ENCODE measurements around the gene RGS6.
"Not testable (repeated sequence)": the region's sequence is repeated elsewhere in the genome, so short reads cannot be mapped to it uniquely, and the experiment has no call there.

Gene RGS6

GRCh38 chr14:72448212-72448611 is 516.0 kb downstream of the RGS6 start:
- H3K36me3 Mint-ChIP-seq = no peaks in the 10 kb centered on the region
- no peak overlapping the region for H3K4me3 Mint-ChIP-seq
- peaks cover 44% of the 10 kb centered on the region for H3K4me1 Mint-ChIP-seq
- no peaks in the 10 kb centered on the region for H3K27me3 Mint-ChIP-seq
- H3K9me3 Mint-ChIP-seq = no peaks in the 10 kb centered on the region
- no peak overlapping the region for H3K27ac Mint-ChIP-seq

GRCh38 chr14:72450473-72451044 is 518.3 kb downstream of the RGS6 start:
- Mint-ChIP-seq H3K27me3 (no peaks in the 10 kb centered on the region), H3K36me3 (no peaks in the 10 kb centered on the region), H3K27ac (no peak overlapping the region), H3K4me1 (peaks cover 26% of the 10 kb centered on the region), H3K4me3 (peak overlapping the region; percentile 15), H3K9me3 (no peaks in the 10 kb centered on the region)

GRCh38 chr14:72451054-72451972 is 519.1 kb downstream of the RGS6 start:
- Mint-ChIP-seq H3K9me3 (no peaks in the 10 kb centered on the region), H3K27ac (peak overlapping the region; percentile 81), H3K27me3 (no peaks in the 10 kb centered on the region), H3K4me3 (peak overlapping the region; percentile 51), H3K4me1 (peaks cover 26% of the 10 kb centered on the region), H3K36me3 (no peaks in the 10 kb centered on the region)

GRCh38 chr14:72452774-72453173 is 520.5 kb downstream of the RGS6 start:
- Mint-ChIP-seq H3K27ac (peak overlapping the region; percentile 74), H3K36me3 (no peaks in the 10 kb centered on the region), H3K27me3 (no peaks in the 10 kb centered on the region), H3K4me3 (no peak overlapping the region), H3K9me3 (no peaks in the 10 kb centered on the region), H3K4me1 (peaks cover 26% of the 10 kb centered on the region)

- Mint-ChIP-seq H3K4me3 (no peak overlapping the region), H3K36me3 (no peaks in the 10 kb centered on the region), H3K27ac (no peak overlapping the region), H3K27me3 (no peaks in the 10 kb centered on the region), H3K9me3 (no peaks in the 10 kb centered on the region), H3K4me1 (peaks cover 26% of the 10 kb centered on the region)
These were observed 522.3 kb downstream of the RGS6 start for GRCh38 chr14:72454388-72455160.

- no peak overlapping the region for H3K4me3 Mint-ChIP-seq
- no peaks in the 10 kb centered on the region for H3K27me3 Mint-ChIP-seq
- H3K36me3 Mint-ChIP-seq = no peaks in the 10 kb centered on the region
- H3K9me3 Mint-ChIP-seq = no peaks in the 10 kb centered on the region
- H3K27ac Mint-ChIP-seq = no peak overlapping the region
- peaks cover 4% of the 10 kb centered on the region for H3K4me1 Mint-ChIP-seq
These were observed 525.4 kb downstream of the RGS6 start for GRCh38 chr14:72457641-72458040.

- H3K27me3 Mint-ChIP-seq = no peaks in the 10 kb centered on the region
These were observed 529.8 kb downstream of the RGS6 start for GRCh38 chr14:72462056-72462455.

GRCh38 chr14:72463291-72463866 is 531.1 kb downstream of the RGS6 start:
- Mint-ChIP-seq H3K4me3 (no peak overlapping the region), H3K4me1 (no peaks in the 10 kb centered on the region), H3K27me3 (no peaks in the 10 kb centered on the region), H3K27ac (no peak overlapping the region), H3K36me3 (peaks cover 6% of the 10 kb centered on the region), H3K9me3 (peaks cover 13% of the 10 kb centered on the region)

More at GRCh38 chr14:72462056-72462455, 529.8 kb downstream of the RGS6 start:
- no peak overlapping the region for H3K4me3 Mint-ChIP-seq
- H3K9me3 Mint-ChIP-seq = peaks cover 13% of the 10 kb centered on the region
- H3K36me3 Mint-ChIP-seq = peaks cover 6% of the 10 kb centered on the region
- no peaks in the 10 kb centered on the region for H3K4me1 Mint-ChIP-seq
- no peak overlapping the region for H3K27ac Mint-ChIP-seq

- no peak overlapping the region for H3K4me3 Mint-ChIP-seq
- H3K27ac Mint-ChIP-seq = no peak overlapping the region
These were observed 532.0 kb downstream of the RGS6 start for GRCh38 chr14:72464226-72464625.

GRCh38 chr14:72466325-72466724 is 534.1 kb downstream of the RGS6 start:
- H3K27ac Mint-ChIP-seq = no peak overlapping the region
- no peak overlapping the region for H3K4me3 Mint-ChIP-seq

More at GRCh38 chr14:72464226-72464625, 532.0 kb downstream of the RGS6 start:
- H3K4me1 Mint-ChIP-seq = no peaks in the 10 kb centered on the region
- H3K9me3 Mint-ChIP-seq = peaks cover 13% of the 10 kb centered on the region
- peaks cover 6% of the 10 kb centered on the region for H3K36me3 Mint-ChIP-seq
- H3K27me3 Mint-ChIP-seq = no peaks in the 10 kb centered on the region

GRCh38 chr14:72471346-72471745 is 539.1 kb downstream of the RGS6 start:
- Mint-ChIP-seq H3K36me3 (no peaks in the 10 kb centered on the region), H3K9me3 (peaks cover 5% of the 10 kb centered on the region), H3K27me3 (no peaks in the 10 kb centered on the region), H3K4me3 (no peak overlapping the region), H3K4me1 (peaks cover 7% of the 10 kb centered on the region), H3K27ac (no peak overlapping the region)

More at GRCh38 chr14:72466325-72466724, 534.1 kb downstream of the RGS6 start:
- no peaks in the 10 kb centered on the region for H3K27me3 Mint-ChIP-seq
- peaks cover 6% of the 10 kb centered on the region for H3K36me3 Mint-ChIP-seq
- peaks cover 13% of the 10 kb centered on the region for H3K9me3 Mint-ChIP-seq
- H3K4me1 Mint-ChIP-seq = no peaks in the 10 kb centered on the region

- Mint-ChIP-seq H3K27ac (no peak overlapping the region), H3K36me3 (no peaks in the 10 kb centered on the region), H3K9me3 (no peaks in the 10 kb centered on the region), H3K4me1 (peaks cover 22% of the 10 kb centered on the region), H3K4me3 (no peak overlapping the region), H3K27me3 (no peaks in the 10 kb centered on the region)
These were observed 540.6 kb downstream of the RGS6 start for GRCh38 chr14:72472845-72473244.

GRCh38 chr14:72476657-72477499 is 544.6 kb downstream of the RGS6 start:
- peak overlapping the region; percentile 30 for H3K27ac Mint-ChIP-seq
- no peaks in the 10 kb centered on the region for H3K27me3 Mint-ChIP-seq
- H3K4me1 Mint-ChIP-seq = peaks cover 55% of the 10 kb centered on the region
- H3K4me3 Mint-ChIP-seq = peak overlapping the region; percentile 35
- no peaks in the 10 kb centered on the region for H3K36me3 Mint-ChIP-seq
- H3K9me3 Mint-ChIP-seq = no peaks in the 10 kb centered on the region

GRCh38 chr14:72477578-72477977 is 545.3 kb downstream of the RGS6 start:
- not testable (repeated sequence) for H3K27me3 Mint-ChIP-seq, H3K9me3 Mint-ChIP-seq, H3K36me3 Mint-ChIP-seq
- Mint-ChIP-seq H3K4me3 (peak overlapping the region; percentile 35), H3K4me1 (peaks cover 61% of the 10 kb centered on the region), H3K27ac (peak overlapping the region; percentile 30)

- Mint-ChIP-seq H3K36me3 (no peaks in the 10 kb centered on the region), H3K27me3 (no peaks in the 10 kb centered on the region), H3K4me1 (peaks cover 61% of the 10 kb centered on the region), H3K9me3 (no peaks in the 10 kb centered on the region), H3K4me3 (no peak overlapping the region), H3K27ac (no peak overlapping the region)
These were observed 546.3 kb downstream of the RGS6 start for GRCh38 chr14:72478471-72478893.
